Measurements from ENCODE around the gene CSAD.
A peak's percentile ranks its signal among the peaks of the same experiment; 100 is the strongest.
"Not testable (repeated sequence)": the region's sequence is repeated elsewhere in the genome, so short reads cannot be mapped to it uniquely, and the experiment has no call there.

CSAD gene

DNA sequence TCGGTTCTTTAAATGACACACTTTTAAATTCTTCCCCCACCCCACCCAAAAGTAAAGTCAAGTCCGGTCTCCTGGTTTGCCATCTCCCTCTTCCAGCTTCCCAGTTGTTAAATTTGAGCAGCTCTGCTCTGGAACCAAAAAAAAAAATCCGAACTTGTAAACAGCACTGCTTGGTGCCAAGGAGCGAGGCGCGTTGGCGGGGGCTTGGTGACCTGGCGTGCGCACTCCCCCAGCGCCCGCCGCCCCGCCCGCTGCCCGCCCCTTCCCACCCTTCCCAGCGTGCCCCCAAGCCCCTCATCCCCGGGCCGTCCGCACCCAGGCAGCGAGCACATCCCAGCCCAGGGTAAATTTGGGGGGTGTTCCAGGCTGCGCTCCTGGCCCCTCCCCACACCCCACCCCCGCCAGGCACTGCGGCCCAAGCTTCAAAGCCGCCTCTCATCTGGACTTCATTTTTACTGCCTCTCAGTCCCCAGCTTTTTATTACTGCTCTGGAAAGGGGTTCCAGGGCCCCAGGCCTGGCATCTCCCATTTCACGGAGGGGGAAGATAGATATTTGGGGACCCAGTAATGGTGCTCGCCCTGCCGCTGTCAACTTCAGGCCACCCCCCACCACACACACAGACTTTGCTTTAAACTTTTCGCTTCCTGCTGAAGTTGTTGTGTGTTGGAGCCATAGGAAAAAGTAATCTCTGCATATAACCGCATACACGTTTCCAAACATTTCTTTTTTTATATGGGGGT lies 38.0 kb upstream of the CSAD start:
- DNase-seq: no peak

DNA sequence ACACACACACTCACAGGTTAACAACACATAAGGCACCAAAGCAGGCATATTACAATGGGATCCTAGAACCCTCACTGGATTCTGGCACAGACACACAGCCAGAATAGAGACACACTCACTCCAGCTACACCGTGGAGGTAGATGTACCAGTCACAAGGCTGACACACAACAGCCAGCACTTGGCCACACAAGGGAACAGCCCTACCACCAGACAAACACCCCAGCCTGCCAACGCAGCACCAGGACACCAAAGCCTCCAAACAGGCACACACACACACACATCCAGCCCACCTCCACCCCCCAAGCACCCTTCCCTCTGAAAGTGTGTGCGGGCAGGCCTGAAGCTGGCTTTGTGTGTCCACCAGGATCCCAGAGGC lies 37.2 kb upstream of the CSAD start:
- DNase-seq: no peak
- ATAC-seq: no peak

More for the DNA sequence above, 38.0 kb upstream of the CSAD start:
- ATAC-seq: no peak

DNA sequence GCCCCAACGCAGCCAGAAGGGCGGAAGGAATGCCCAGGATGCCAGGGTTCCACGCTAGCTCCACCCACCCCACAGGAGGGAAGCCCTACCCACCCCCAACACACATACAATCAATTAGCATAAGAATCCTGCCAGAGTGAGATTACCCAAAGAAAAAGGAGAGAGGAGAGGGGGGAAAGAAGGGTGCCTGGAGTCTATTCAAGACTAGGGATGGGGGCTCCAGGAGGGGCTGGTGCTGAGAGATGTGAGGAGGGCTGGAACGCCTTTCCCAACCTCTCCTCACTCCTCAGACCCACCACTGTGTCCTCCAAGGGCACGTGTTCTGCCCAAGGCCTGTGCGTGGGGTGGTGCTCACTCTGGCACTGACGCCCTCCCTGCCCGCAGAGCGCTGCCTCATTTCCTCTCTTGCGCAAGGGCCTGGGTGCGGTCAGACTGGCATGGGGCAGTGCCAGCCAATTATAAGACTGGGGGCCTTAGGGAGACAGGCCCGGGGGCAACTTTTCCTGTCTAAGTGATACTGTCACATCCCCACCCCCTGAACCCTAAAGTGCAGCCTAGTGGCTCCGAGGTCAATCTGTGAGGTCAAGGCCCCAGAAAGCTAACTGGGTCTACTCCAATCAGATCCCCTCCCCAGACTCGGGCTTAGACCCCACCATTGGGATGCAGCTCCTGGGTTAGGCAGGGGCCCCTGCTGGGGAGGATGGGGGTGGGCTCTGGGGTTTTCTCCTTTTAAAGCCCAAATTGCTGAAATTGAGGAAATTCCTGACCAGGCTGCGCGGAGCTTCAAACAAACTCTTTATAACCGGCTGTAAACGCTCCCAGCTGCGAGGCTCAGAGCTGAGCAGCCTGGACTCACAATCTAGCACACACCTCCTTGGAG lies 36.6 kb upstream of the CSAD start:
- ATAC-seq: no peak
- DNase-seq: peak; percentile 78

DNA sequence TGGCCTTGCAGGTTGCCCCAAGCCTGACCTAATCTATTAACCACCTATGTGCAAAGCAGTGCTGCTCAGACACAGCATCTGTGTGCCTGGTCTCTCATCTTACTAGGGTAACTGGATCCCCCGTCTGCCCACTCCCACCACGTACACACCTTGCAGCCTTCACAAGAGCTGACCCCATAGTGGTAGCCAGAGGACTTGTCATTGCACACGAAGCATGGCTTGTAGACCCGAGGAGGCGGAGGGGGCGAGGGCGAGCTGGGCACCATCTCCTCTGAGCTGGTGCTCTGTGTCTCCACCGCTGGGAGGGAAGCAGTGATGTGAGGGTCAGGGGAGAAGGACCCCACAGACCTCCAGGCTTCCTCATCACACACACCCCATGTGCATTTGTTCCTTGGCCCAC lies 34.8 kb upstream of the CSAD start:
- DNase-seq: no peak
- ATAC-seq: no peak

DNA sequence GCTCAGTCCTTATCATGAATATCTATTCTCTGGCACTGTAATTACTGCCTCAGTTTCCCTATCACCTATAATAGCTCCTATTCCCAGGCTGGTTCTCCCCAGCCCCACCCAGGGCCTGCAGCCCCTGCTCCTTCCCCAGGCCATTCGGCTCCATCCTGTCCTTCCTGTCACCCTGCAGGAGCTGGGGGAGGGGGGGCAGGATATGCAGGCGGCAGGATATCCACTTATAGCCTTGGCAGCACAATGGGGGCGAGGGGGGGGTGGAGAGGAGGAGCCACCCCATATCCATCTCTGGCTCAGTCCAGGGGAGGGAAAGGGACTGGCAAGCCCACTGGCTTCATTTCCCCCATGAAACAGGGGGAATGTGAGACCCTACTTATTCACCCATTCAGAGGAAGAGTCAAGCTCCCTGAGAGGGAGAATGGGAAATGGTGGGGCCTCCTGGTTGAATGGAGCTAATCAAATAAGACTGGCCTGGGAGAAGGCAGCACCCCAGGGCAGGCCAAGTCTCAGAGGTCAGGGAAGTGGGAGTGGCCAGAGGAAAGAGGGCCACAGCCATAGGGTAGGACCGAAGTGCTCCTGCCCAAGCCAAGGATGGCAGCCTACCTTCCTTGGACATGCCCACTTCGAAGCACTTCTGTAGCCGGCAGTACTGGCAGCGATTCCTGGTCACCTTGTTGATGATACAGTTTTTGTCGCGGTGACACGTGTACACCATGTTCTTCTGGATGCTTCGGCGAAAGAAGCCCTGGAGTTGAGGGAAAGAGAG lies 34.1 kb upstream of the CSAD start:
- DNase-seq (no peak), ATAC-seq (no peak)

DNA sequence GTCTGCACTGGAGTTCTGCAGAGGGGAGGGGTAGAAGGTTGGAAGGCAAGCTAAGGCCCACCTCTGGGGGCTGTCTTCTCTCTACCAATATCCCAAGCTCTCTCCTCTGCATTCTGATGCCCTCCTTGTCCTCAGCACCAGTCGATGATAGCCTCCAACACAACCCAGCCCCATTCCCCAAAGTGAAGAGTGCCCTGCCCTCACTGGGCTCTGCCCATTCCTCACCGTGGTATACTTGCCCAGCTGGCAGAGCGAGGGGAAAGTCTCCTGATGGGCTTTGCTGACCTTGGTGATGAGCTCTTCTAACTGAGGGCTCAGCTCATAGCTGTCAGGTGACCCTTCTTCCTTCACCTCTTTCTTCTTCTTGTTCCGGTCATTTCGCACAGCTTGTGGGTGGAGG lies 33.5 kb upstream of the CSAD start:
- ATAC-seq (no peak), DNase-seq (no peak)

DNA sequence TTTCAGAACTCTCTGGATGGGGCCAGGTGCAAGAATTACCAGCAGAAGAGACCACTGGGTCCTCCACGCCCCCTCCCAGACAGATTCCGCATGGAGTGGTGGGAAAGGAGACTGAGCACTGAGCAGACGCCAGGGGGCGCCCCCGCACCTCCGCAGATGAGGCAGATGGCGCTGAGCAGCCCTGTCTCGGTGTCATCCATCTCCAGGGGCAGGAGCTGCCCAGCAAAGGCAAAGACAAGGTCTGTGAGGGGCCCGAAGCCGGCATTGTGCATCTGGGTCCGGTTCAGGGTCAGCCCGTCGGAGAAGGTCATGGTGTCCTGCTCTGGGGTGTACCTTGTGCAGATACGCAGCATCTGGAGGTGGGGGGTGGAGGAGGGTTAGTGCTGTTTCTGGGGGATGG lies 32.6 kb upstream of the CSAD start:
- DNase-seq (peak; percentile 92), ATAC-seq (peak; percentile 62)

DNA sequence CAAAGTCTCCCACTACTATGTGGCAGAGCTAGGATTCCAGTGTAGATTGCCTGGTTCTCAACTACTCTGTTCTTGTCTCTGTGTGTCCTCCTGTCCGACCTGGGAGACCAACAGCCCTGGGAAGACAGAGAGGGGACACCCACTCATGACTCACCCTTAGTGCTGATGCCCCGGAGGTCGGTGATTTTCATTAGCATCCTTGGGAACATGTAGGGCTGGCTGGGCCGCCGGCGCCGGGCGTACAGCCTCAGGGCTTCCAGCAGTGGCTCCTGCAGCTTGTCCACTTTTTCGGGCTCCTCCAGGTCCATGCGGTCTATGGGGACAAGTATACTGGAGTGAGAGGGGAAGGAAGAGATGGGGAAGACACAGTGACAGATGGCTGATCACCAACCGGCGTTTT lies 32.2 kb upstream of the CSAD start:
- no peak for DNase-seq
- ATAC-seq: no peak

DNA sequence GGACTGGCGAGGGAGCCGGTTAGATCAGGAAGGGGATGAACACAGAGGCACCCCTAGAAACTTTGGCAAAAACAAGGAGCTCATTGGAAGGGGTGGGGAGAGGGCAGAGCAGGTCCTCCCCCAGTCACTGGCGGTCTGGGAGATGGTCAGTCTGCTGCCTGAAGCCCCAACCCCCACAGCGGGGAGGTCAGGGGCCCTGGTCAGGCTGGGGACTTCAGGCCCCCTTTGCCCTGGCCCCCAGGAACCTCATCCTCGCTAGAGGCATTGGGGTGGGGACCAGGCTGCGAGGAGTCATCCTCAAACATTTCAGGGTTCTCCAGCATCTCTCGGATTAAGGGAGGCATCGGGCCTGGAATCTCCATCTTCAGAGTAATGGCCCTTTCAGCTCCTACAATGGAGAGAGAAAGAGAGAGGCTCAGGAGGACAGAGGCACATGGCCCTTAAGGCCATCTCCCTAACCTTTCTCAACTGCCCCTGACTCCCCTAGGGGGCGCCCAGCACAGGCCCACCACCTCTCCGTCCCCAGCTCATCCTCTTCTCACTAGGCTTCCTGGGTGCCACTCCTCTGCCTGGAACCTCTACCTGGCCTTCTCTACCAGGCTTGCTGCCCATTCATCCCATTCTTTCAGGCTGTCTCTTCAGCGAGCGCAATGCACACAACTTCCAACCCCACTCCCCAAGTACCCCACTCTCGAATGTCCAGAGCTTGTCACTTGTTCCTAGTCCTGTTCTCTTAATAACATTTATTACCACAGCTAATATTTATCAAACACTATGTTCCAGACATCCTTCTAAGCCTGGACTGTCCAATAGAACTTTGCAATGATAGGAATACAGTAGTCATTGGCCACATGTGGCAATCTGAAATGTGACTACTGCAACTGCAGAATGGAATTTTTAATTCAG lies 31.0 kb upstream of the CSAD start:
- peak; percentile 49 for DNase-seq

DNA sequence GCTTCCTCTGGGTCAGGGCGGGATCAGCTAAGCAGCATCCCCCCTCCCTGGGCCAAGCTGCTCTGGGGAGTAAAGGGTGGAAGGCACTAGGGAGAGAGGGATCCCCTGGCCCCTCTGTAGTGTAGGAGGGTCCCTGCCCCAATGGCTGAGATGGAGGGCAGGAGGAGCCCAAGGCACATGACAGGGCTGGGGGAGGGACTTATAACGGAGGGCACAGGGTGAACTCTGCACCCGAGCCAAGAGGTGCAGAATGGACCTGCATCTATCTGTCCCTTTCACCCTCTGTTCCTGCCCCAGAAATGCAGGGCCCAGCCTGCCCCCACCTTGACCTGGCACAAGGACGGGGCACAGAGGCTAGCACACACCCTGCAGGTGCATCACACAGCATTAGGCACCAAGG lies 30.1 kb upstream of the CSAD start:
- ATAC-seq (no peak), DNase-seq (no peak)

More for the DNA sequence above, 31.0 kb upstream of the CSAD start:
- no peak for ATAC-seq

DNA sequence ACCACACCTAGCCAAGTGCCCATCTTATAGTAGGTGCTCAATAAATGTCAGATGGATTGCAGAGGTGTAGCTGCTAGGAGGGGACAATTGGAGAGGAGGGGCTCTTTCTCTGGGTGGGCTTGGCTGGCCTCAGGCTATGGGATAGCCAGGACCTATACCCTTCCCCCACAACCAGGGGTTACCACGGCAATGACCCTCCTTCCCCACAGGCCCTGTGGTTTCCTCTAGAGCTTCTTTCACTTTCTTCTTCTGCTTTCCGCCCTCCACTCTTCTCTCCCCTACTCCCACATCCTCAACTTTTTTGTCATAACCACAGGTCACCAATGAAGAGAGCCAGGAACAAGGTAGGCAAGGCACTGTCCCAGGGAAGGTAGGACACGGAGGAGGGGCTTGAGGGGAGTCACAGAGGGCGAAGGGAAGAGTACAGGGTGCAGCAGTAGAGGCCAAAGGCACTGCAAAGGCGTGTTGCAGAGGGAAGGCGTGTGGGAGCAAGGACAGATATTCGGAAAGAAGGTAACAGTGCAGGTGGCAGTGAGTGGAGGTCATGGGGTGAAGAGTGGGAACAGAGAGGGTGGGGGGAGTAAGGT lies 28.2 kb upstream of the CSAD start:
- ATAC-seq: peak; percentile 25

DNA sequence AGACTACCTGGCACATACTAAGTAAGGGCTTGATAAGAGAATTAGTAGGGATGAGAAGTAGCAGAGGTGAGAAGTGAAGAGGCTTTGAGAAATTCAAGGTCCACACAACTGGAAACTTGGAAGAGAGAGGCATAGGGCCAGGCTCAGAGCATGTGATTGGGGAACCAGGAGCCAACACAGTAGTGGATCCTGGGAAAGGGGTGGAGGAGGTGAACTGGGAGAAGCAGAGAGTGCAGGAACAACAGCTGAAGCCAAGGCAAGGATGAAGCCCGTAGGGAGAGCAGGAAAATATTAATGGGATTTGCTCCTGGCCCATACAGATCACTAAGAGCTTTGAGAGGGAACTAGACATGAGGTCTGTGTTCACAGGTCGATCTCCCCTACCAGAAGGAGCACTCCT lies 27.7 kb upstream of the CSAD start:
- DNase-seq (no peak), ATAC-seq (no peak)

More for the DNA sequence above, 28.2 kb upstream of the CSAD start:
- peak; percentile 50 for DNase-seq

DNA sequence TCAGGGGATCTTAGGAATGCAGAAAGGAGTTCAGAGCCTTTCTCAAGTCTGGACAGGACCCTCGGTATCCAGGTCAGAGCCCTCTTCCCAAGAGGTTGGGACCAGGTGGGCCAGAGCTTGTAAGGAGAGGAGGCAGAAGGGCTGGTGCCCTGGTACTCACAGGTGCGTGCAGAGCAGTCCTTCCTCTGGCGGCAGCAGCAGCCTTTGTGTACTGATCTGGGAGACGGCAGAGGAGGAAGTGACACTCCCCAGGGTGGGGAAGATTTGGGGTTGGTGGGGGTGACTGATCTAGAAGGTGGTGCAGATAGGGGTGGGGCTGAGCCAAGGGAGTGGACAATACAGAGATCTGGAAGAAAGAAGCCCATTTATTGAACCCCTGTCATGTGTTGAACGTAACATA lies 26.3 kb upstream of the CSAD start, which contains the start of gene ITGB7:
Gene ITGB7 (minus strand): TSS at position 210 of the 400 bp plus-strand sequence. CDS start 6,808 bp downstream, outside the sequence.
- ATAC-seq: peak; percentile 72
- DNase-seq: peak; percentile 76

DNA sequence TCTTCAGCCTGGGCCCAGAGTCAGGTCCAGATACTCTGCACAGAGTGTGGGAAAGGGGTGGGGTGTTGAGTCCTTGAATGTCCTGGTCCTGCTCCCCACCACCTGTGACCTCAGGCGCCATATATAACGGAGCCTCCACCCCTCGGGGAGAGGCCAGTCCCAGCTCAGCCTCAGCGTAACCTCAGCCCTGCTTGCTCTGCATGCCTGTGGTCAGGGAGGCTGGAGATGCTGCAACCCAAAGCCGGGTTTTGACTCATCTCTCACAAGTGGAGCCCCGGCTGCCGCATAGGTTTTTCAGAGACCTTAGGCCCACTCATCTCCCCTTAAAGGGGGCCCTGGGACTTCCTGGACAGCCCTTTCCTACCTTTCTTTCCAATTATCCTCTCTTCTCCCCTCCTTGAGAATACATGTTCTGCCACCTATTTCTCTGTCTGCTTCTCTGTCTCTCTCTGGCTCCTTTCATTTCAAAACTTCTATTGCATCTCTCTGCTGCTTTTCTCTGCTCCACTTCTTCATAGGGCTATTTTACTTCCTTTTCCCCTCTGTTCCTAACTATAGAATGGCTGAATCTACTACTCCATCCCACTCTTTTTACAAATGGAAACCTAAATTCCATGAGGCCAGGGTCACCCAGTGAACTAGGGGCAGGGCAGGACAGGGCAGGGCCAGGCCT lies 25.2 kb upstream of the CSAD start:
- ATAC-seq: peak; percentile 86
- DNase-seq: peak; percentile 87

DNA sequence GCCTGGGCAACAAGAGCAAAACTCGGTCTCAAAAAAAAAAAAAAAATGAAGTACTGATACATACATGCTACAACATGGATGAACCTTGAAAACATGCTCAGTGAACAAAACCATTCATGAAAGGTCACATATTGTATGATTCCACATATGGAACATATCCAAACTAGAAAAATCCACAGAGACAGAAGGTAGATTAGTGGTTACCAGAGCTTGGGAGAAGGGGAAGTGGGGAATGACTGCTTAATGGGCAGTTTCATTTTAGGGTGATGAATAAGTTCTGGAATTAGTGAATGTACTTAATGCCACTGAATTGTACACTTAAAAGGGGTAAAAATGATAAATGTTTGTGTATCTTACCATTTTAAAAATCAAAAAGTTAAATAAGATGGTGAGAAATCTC lies 23.6 kb upstream of the CSAD start:
- ATAC-seq: no peak
- no peak for DNase-seq

DNA sequence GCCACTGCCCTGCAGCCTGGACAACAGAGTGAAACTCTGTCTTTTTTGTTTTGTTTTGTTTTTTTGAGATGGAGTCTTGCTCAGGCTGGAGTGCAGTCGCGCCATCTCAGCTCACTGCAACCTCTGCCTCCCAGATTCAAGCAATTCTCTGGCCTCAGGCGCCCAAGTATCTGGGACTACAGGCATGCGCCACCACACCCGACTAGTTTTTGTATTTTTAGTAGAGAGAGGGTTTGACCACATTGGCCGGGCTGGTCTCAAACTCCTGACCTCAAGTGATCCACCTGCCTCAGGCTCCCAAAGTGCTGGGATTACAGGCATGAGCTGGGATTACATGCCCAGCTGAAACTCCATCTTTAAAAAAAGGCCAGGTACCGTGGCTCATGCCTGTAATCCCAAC lies 21.6 kb upstream of the CSAD start:
- DNase-seq, ATAC-seq: not testable (repeated sequence)

DNA sequence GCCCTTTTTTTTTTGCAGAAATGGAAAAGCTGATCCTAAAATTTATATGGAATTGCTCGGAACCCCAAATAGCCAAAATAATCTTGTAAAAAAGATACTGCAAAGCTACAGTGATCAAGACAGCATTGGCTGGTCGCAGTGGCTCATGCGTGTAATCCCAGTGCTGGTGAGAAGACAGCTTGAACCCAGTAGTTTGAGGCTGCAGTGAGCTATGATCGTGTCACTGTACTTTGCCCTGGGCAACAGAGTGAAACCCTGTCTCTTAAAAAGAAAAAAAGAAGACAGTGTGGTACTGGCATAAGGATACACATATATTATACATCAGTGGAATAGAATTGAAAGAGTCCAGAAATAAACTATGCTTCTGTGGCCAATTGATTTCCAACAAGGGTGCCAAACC lies 20.9 kb upstream of the CSAD start:
- DNase-seq: no peak
- no peak for ATAC-seq

DNA sequence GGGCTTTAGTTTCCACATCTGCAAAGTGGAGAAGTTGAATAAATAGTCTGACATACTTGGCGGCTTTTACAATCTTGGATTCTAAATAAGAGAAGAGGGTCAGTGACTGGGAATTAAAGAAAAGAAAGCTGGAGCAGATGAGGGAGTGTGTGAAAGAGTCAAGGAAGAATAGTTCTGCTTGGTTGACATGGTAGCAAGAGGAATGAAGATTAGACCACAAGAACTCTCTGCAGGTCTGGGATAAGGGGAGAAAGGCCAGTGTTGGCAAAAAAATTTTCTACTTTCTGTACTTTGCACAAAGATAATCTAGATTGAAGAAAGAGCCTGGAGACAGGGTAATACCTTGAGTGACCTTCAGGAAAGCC lies 20.4 kb upstream of the CSAD start:
- DNase-seq (no peak), ATAC-seq (no peak)

DNA sequence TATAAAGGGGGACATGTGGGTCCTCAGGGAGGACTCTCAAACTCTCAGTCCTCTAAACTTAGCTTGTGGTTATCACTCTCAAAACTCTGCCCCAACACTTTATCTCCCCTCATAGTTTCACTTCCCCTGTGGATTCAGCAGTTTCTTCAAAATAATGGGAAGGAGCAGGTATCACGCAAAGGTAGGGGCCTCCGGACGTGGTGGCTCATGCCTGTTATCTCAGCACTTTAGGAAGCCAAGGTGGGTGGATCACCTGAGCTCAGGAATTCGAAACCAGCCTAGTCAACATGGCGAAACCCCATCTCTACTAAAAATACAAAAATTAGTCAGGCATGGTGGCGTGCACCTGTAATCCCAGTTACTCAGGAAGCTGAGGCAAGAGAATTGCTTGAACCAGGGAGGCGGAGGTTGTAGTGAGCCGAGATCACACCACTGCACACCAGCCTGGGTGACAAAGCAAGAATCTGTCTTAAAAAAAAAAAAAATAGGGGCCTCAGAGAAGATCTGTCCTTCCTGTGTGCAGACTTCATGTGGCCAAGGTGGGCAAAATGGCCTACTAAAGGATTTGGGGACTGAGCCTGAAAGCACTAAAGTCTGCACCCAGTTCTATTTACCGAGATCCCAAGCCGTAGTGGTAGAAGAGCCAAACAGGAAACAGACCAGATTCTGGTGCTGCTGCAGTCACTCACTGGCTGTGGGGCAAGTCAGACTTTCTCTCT lies 19.9 kb upstream of the CSAD start:
- DNase-seq (no peak), ATAC-seq (peak; percentile 25)

DNA sequence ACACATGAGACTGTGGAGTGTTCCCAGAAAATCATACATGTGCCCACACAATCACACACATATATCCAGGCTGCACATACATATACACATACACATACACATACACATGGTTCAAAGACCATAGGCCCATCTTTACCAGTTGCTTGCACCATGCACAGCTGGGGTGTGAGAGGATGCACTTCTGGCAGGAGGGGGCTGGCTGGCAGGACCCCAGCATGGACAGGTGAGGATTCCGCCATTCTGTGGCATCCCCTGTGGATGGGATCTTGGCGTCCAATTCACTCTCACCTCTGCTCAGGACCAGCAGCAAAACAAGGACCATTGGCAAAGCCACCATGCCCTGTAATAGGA lies 19.4 kb upstream of the CSAD start:
- no peak for DNase-seq
- ATAC-seq: no peak
